Measurements from ENCODE around the gene MALAT1. TPM values are rescaled to one million over a fixed set of nuclear protein-coding genes. Genes with fewer than 3 reads are reported as not detected.

MALAT1 gene
- total RNA-seq, 8 experiments from 2014 or later = 4,364 to 49,781 (median 11,043) TPM

DNA sequence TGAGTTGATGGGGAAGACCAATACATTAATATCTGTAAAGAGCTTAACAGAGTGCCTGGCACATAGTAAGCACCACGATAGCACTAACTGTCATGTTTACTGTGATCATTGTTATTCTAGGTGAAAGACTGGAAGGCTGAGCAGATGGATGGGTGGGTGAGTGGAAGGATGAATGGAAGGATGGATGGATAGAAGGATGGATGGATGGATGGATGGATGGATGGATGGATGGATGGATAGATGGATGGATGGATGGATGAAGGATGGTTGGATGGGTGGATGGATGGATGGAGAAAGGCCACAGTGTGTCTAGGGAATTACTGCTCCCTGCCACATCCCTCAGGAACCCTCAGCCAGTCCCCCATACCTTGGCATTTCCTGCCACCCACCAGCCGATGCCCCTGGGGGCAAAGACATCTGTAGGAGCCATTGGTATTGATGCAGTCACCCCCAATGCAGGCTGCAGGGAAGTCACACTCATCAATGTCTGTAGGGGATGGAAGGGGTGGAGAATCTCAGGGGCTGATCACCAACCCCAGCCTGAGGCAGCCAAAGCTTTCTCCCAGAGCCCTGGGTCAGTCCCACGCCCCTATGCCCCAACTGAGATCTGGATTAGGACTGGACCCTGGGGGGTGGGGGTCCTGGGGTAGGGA lies 44.0 kb downstream of the MALAT1 start:
- Histone ChIP-seq H3K4me3 (no peak overlapping the region), H3K4me1 (replicated peaks in 1 of 2) (peaks cover 13 to 17% of the 10 kb centered on the region in 2 donors), H3K27ac (no peak overlapping the region)
- in situ Hi-C loops (cut with MboI; ENCODE audit: low pct_unique_long_range_greater_than_20kb in 2 of 9, low sequenced_read_pairs in 9 of 9, unreplicated experiment in 9 of 9) = no loop called here
- ATAC-seq (replicated peaks in 6 of 8) = no peak
- WGBS, 10 experiments = 33 to 100% (median 75%) methylated on average over 1 of the region's 3 CpGs; no CpG with 5 or more reads in 5 of the 10 experiments

DNA sequence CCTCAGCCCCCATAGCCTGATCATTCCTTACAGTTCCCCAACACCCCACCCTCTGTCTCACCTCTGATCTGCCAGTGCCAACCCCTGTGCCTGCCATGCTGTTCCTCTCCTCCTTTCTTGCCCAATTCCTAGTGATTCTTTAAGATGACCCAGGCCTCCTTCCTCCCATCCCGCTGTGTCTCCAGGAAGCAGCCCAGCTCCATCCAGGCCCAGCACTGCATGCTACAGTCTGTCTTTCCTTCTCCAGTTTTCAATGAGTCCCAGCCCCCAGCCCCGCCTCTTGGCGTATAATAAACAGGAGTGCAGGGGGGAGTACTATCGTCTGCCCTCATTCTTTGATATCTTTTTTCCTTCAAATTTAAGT lies 47.0 kb downstream of the MALAT1 start:
- ATAC-seq (replicated peaks in 6 of 8) = peak in 5 of 8 experiments; percentile 1 to 6 (median 1)
- in situ Hi-C loops (cut with MboI; ENCODE audit: low pct_unique_long_range_greater_than_20kb in 2 of 9, low sequenced_read_pairs in 9 of 9, unreplicated experiment in 9 of 9) = no loop called here
- Histone ChIP-seq H3K27ac (no peak overlapping the region), H3K4me1 (replicated peaks in 1 of 2) (peaks cover 0 to 12% of the 10 kb centered on the region in 2 donors), H3K4me3 (peak overlapping the region in 2 of 5 donors; percentile 28 to 31)
- WGBS, 10 experiments = 0 to 94% (median 60%) methylated on average over 1 to 4 of the region's 4 CpGs; no CpG with 5 or more reads in 3 of the 10 experiments

DNA sequence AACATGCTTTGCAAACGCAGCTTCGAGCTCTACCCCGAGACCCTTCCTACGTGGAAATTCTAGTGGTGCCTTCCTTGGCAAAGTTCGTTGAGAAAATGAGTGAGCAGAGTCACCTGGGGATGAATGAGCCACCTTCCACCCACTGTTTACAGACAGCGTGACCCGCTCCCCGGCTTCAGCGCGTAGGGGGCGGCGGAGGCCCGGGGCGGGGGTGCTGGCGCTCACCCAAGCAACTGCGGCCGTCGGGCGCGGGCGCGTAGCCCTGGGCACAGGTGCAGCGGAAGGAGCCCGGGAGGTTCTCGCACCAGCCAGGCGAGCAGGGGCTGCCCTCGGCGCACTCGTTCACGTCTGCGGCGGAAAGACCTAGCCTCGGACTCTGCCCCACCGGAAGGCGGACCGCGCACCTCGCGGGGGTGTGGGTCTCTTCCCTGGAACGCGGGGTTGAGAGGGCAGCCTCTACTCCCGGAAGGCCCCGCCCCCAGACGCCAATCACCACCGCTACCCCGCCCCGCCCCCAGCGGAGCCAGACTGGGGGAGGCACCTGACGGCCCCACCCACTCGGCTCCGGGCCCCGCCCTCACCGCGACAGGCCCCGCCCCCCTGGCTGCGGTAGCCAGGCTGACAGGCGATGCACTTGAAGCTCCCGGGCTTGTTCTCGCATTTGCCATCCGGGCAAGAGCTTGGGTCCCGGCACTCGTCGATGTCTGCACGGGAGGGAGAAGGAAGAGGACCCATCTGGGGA lies 47.5 kb downstream of the MALAT1 start:
- H3K4me3 ChIP-seq = peak overlapping the region; percentile 21 to 31 (median 25)
- 1 to 80% (median 13%) methylated on average over 1 to 22 of the region's 64 CpGs; no CpG with 5 or more reads in 7 of the 10 experiments for WGBS, 10 experiments

DNA sequence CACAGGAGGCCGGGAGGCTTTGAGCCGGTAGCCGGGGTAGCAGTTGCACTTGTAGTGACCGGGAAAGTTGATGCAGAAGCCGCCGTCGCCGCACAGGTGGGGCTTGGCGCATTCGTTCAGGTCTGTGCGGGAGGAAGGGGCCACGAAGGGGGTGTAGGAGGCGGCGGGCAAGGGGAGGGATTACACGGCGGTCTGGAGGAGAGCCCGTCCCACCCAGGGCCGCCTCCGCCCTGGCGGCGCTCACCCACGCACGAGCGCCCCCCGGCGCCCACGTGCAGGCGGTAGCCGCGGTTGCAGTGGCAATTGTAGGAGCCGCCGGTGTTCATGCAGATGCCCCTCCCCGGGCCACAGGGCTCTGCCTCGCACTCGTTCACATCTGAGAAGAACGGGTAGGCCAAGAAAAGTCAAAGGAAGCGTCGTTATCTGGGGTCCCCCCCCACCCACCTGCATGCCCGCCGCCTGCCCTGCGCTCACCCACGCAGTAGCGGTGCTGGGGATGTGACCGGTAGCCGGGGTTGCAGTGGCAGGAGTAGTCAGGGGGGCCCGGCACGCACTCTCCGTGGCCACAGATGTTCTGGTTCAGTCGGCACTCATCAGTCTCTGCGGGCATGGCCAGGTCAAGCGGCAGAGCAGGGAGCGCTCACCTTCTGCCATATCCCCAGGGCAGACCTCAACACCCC lies 48.7 kb downstream of the MALAT1 start:
- peak in 1 of 8 experiments; percentile 4 for ATAC-seq (replicated peaks in 6 of 8)
- no peak overlapping the region for H3K27ac ChIP-seq
- H3K4me3 ChIP-seq = no peak overlapping the region
- in situ Hi-C loops (cut with MboI; ENCODE audit: low pct_unique_long_range_greater_than_20kb in 2 of 9, low sequenced_read_pairs in 9 of 9, unreplicated experiment in 9 of 9) = no loop called here
- 33 to 80% (median 45%) methylated on average over 1 to 8 of the region's 52 CpGs; no CpG with 5 or more reads in 7 of the 10 experiments for WGBS, 10 experiments
- peaks cover 0 to 12% of the 10 kb centered on the region in 2 donors for H3K4me1 ChIP-seq (replicated peaks in 1 of 2)

More for the DNA sequence above, 47.5 kb downstream of the MALAT1 start:
- Histone ChIP-seq H3K27ac (no peak overlapping the region), H3K4me1 (replicated peaks in 1 of 2) (peaks cover 0 to 12% of the 10 kb centered on the region in 2 donors)
- in situ Hi-C loops (cut with MboI; ENCODE audit: low pct_unique_long_range_greater_than_20kb in 2 of 9, low sequenced_read_pairs in 9 of 9, unreplicated experiment in 9 of 9) = no loop called here
- ATAC-seq (replicated peaks in 6 of 8) = peak in 6 of 8 experiments; percentile 15 to 85 (median 81)

DNA sequence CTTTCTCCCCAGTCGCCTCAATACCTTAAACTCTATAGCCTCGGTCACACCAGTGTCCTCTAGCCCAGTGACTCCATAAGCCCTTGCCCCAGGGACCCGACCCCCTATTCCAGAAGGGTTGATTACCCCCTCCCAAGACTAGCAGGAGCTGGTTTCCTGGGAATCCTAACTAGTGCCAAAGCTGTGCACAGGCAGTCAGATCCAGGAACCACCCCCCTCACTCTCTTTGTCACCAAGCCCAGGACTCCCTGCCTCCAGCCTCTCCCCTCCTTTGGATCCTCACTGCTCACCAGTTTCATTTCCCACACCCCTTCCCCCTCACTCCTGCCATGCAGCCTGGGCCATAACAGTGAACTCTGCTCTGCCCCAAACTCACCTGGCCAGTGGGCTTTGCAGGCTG lies 49.5 kb downstream of the MALAT1 start:
- H3K4me1 ChIP-seq (replicated peaks in 1 of 2) = peaks cover 2 to 18% of the 10 kb centered on the region in 2 donors
- no peak overlapping the region for H3K4me3 ChIP-seq
- ATAC-seq (replicated peaks in 6 of 8) = no peak
- WGBS, 10 experiments = 60 to 89% (median 80%) methylated on average over 1 to 3 of the region's 3 CpGs; no CpG with 5 or more reads in 7 of the 10 experiments
- no peak overlapping the region for H3K27ac ChIP-seq
- in situ Hi-C loops (cut with MboI; ENCODE audit: low pct_unique_long_range_greater_than_20kb in 2 of 9, low sequenced_read_pairs in 9 of 9, unreplicated experiment in 9 of 9) = no loop called here

DNA sequence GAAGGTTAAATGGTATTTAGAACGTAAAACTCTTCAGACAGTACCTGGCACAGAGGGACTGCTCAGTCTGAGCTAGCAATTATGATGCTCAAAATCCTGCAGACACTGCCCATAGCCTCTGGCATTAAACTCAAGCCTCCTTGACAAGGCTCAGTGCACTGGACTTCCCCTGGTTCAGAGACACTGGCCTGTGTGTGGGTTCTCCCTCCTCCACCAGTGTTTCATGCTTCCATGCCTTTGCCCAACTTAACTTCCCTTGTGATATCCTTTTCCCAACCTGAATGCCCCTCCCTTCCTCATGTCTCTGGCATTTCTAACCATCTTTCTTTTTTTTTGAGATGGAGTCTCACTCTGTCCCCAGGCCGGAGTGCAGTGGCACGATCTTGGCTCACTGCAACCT lies 50.3 kb downstream of the MALAT1 start:
- no peak for ATAC-seq (replicated peaks in 6 of 8)
- H3K4me3 ChIP-seq = no peak overlapping the region

DNA sequence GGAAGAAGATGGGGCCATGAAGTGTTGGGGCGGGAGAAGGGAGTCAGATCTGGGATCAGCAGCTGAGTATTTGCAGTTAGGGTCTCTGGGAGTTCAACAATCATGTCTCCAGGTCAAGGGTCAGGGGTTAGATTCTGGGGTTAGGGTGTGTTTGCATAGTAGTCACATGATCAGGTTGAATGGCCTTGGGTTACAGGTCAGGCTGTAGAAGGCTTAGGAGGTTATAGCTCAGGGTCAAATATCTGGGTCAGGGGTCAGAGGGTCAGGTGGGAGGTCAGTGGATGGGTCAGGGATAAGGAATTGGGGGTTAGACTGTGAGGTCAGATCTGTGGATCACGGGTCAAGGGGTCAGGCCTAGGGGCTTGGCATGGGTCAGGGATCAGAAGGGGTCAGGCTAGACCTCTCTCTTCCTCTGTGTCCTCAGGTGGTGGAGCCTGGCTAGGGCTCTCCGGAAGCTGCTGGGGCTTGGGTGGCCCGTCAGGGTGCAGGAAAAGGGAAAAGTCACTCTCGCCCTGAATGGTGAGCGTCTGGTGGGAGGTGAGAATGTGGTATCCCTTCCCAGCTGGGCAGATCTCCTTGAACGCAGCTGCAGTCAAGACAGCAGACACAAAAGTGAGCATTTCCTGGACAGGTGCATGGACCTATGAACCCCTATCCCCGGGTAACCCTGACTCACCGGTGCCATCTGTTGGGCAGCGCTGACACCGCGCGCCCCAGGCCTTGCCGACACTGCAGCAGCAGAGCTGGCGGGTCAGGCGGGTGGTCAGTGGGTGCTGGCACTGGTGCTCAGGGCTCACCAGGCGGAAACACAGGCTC lies 52.9 kb downstream of the MALAT1 start:
- in situ Hi-C loops (cut with MboI; ENCODE audit: low pct_unique_long_range_greater_than_20kb in 2 of 9, low sequenced_read_pairs in 9 of 9, unreplicated experiment in 9 of 9) = no loop called here
- peak in 1 of 8 experiments; percentile 41 for ATAC-seq (replicated peaks in 6 of 8)
- 50 to 100% (median 78%) methylated on average over 1 to 10 of the region's 17 CpGs; no CpG with 5 or more reads in 3 of the 10 experiments for WGBS, 10 experiments
- Histone ChIP-seq H3K4me1 (replicated peaks in 1 of 2) (peaks cover 25 to 41% of the 10 kb centered on the region in 2 donors), H3K27ac (no peak overlapping the region), H3K4me3 (no peak overlapping the region)

More for the DNA sequence above, 50.3 kb downstream of the MALAT1 start:
- H3K4me1 ChIP-seq (replicated peaks in 1 of 2) = peaks cover 9 to 25% of the 10 kb centered on the region in 2 donors
- in situ Hi-C loops (cut with MboI; ENCODE audit: low pct_unique_long_range_greater_than_20kb in 2 of 9, low sequenced_read_pairs in 9 of 9, unreplicated experiment in 9 of 9) = no loop called here
- no peak overlapping the region for H3K27ac ChIP-seq
- 60 to 100% (median 87%) methylated on average over 1 to 2 of the region's 3 CpGs; no CpG with 5 or more reads in 4 of the 10 experiments for WGBS, 10 experiments

DNA sequence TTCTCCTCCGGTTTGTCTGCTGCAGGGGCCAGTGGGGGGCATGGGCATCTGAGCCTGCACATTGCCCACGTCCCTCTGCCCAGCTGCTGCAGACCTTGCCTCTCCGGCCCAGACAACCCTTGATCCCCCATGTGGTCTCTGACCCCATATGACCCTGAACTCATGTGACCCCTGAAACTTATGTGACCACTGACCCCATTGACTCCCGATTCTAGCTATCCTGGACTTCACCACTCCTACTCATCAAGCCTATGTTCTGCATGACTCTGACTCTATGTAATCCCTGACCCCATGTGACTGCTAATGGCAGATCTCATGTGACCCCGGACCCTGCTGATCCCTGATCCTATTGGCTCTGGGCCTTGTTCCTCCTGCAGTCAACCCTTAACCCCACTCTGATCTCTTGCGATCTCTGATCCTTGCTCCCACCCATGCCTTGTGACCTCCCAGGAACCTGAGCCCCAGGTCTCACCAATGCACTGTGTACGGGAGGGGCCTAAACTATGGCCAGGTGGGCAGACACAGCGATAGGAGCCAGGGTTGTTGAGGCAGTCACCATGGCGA lies 53.6 kb downstream of the MALAT1 start:
- no peak overlapping the region for H3K4me3 ChIP-seq

DNA sequence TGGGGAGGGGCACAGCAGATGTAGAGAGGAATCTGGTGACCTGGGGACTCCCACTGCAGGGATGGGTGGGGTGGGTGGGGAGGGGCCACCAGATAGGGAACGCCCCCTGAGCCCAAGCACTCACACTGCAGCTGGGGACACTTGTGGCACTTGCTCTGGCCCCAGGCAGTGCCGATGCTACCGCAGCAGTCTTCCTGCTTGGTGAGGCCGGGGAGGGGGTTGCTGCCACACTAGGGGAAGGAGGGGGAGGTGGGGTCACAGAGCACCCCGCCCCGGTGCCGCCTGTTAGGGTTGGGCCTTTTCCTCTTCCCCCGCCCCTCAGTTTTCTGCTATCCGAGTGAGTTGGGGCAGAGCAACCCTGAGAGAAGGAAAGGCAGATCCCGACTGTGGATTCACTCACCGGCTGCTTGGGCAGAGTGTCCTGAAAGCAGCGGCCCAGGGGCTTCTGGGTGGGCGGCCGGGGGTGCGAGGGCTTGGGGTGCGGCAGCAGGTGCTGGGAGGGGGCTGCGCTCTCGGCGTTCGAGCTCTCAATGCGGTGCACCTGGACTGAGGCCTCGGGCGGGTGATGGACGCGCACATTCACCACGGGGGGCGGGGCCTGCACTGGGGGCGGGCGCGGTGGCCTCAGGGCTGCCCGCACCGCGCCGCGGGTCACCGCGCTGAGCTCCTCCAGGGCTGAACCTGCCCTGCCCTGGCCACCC lies 54.6 kb downstream of the MALAT1 start:
- peak in 6 of 8 experiments; percentile 2 to 59 (median 43) for ATAC-seq (replicated peaks in 6 of 8)
- H3K4me3 ChIP-seq = no peak overlapping the region
- no CpG with 5 or more reads among the region's 37 CpGs for WGBS, 10 experiments

More for the DNA sequence above, 53.6 kb downstream of the MALAT1 start:
- no peak for ATAC-seq (replicated peaks in 6 of 8)
- H3K4me1 ChIP-seq (replicated peaks in 1 of 2) = peaks cover 27 to 43% of the 10 kb centered on the region in 2 donors
- no peak overlapping the region for H3K27ac ChIP-seq
- in situ Hi-C loops (cut with MboI; ENCODE audit: low pct_unique_long_range_greater_than_20kb in 2 of 9, low sequenced_read_pairs in 9 of 9, unreplicated experiment in 9 of 9) = no loop called here
- 80 to 100% (median 86%) methylated on average over 1 to 9 of the region's 9 CpGs; no CpG with 5 or more reads in 2 of the 10 experiments for WGBS, 10 experiments

DNA sequence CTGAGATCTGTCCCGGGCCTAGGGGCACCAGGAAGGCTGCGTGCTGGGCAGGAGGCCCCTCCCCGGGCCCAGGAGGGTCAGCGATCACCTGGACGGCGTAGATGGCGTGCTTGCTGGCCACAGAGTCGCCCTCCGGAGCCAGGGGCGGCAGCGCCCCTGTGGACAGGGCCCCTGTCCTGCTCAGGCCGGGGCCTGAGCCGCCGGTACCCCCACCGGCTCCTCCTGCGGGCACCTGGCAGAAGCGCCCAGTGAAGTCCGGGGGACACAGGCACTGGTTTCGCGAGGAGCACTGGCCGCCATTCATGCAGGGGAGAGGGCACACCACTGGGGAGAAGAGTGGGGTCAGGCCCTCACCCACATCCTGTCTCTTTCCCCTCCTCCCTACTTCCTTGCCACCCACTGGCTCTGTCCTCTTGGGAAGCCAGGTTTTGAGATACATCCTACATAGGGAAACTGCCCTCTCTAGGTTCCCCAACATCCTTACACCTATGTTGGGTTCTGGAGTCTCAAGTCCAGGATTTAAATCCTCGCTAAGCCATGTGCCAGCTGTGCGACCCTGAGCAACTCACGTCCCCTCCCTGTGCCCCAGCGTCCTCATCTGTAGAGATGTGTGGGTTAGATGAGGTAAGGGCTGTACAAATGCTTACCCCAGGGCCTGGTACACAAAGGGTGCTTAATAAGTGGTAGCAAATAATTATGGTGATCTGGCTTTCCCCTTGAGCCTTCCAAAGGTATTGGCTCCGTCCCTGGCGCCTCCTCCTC lies 55.4 kb downstream of the MALAT1 start:
- no peak overlapping the region for H3K4me3 ChIP-seq
- in situ Hi-C loops (cut with MboI; ENCODE audit: low pct_unique_long_range_greater_than_20kb in 2 of 9, low sequenced_read_pairs in 9 of 9, unreplicated experiment in 9 of 9) = no loop called here
- no peak for ATAC-seq (replicated peaks in 6 of 8)
- 90 to 100% (median 100%) methylated on average over 2 to 7 of the region's 27 CpGs; no CpG with 5 or more reads in 7 of the 10 experiments for WGBS, 10 experiments
- H3K27ac ChIP-seq = peak overlapping the region in 1 of 2 donors; percentile 43
- H3K4me1 ChIP-seq (replicated peaks in 1 of 2) = peaks cover 40 to 53% of the 10 kb centered on the region in 2 donors

More for the DNA sequence above, 54.6 kb downstream of the MALAT1 start:
- peaks cover 33 to 45% of the 10 kb centered on the region in 2 donors for H3K4me1 ChIP-seq (replicated peaks in 1 of 2)
- H3K27ac ChIP-seq = peak overlapping the region in 1 of 2 donors; percentile 43
- in situ Hi-C loops (cut with MboI; ENCODE audit: low pct_unique_long_range_greater_than_20kb in 2 of 9, low sequenced_read_pairs in 9 of 9, unreplicated experiment in 9 of 9) = no loop called here

DNA sequence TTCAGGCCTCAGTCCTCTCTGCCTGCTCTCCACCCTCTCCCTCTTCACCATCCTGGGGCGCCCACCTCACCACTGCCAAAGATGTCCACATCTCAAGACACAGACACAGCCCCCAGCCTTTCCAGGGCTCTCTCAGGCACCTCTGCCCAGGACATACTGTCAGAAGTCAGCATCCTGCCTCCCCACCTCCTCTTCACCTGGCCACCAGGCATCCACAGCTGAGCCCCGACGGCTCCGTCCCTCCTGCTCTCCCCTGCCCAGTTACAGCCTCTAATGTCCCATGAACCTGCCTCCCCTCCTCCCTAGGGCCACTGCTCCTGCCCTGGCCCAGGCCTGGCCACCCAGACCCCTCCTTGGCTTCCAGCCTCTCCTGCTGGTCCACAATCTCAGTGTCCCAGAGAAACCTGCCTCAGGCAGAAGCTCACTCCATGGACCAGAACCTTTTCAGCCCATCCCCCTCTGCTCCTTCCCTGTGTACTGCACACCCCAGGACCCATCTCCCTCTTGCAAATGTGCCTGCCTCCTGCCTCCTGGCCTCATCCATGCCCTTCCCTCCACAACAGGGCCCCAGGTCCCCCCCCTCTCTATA lies 56.1 kb downstream of the MALAT1 start:
- in situ Hi-C loops (cut with MboI; ENCODE audit: low pct_unique_long_range_greater_than_20kb in 2 of 9, low sequenced_read_pairs in 9 of 9, unreplicated experiment in 9 of 9) = no loop called here
- 70 to 77% methylated on average over 3 to 4 of the region's 4 CpGs; no CpG with 5 or more reads in 8 of the 10 experiments for WGBS, 10 experiments
- no peak overlapping the region for H3K4me3 ChIP-seq
- H3K27ac ChIP-seq = no peak overlapping the region
- ATAC-seq (replicated peaks in 6 of 8) = no peak
- H3K4me1 ChIP-seq (replicated peaks in 1 of 2) = peaks cover 40 to 57% of the 10 kb centered on the region in 2 donors

Measured in motor neuron (in vitro differentiated cells).